ENCODE data around the gene TBC1D2B. TPM values are rescaled to one million over a fixed set of nuclear protein-coding genes. Genes with fewer than 3 reads are reported as not detected.

Gene TBC1D2B
- total RNA-seq, 1 experiment from 2014 or later = 17.6 TPM

DNA sequence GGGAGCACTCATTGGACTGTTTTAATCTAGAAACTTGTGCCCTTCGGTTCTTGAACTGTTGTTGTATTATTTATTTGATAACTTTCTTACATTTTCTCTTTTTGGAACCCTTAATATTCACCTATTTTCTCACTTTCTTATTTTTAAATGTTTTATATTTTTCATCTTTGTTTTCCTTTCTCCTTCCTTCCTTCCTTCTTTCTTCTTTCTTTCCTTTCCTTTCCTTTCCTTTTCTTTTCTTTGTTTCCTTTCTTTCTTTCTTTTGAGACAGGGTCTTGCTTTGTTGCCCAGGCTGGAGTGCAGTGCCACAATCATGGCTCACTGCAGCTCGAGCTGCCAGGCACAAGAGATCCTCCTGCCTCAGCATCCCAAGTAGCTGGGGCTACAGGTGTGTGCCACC is 108.5 kb downstream of the TBC1D2B start:
- Histone ChIP-seq H3K4me1 (ENCODE audit: insufficient read depth, low read length) (no peaks in the 10 kb centered on the region), H2BK20ac (ENCODE audit: low read depth, low read length, poor library complexity, severe bottlenecking) (no peak overlapping the region), H2AK5ac (ENCODE audit: insufficient read length, low read length) (no peak overlapping the region), H2BK120ac (ENCODE audit: low read depth, low read length, poor library complexity, severe bottlenecking) (no peak overlapping the region), H3K23me2 (ENCODE audit: insufficient read length, low read depth, low read length, poor library complexity, severe bottlenecking) (no peaks in the 10 kb centered on the region), H3K27ac (ENCODE audit: insufficient read length, low read depth, low read length) (no peak overlapping the region), H2BK12ac (ENCODE audit: insufficient read length, low read depth, low read length) (no peak overlapping the region), H3K79me1 (ENCODE audit: insufficient read depth, low read depth, low read length, poor library complexity, severe bottlenecking) (no peaks in the 10 kb centered on the region), H3K79me2 (ENCODE audit: insufficient read depth, low read length) (no peaks in the 10 kb centered on the region), H3K56ac (ENCODE audit: insufficient read length, low read depth, low read length) (no peak overlapping the region), H3K4me2 (ENCODE audit: insufficient read depth, insufficient read length, low read length) (no peak overlapping the region), H4K20me1 (ENCODE audit: control insufficient read depth, insufficient read depth, insufficient read length) (no peaks in the 10 kb centered on the region), H3K27me3 (ENCODE audit: insufficient read depth, low read length) (no peaks in the 10 kb centered on the region), H4K5ac (ENCODE audit: insufficient read length, low read depth, low read length) (no peak overlapping the region), H3T11ph (ENCODE audit: low read length) (no peak overlapping the region), H2BK15ac (ENCODE audit: low read depth, low read length) (no peak overlapping the region), H2AFZ (ENCODE audit: low read length) (no peak overlapping the region), H2BK5ac (ENCODE audit: insufficient read length, low read length) (no peak overlapping the region), H3K4ac (ENCODE audit: low read depth, low read length) (no peak overlapping the region), H4K8ac (replicated peaks; ENCODE audit: insufficient read length, low read depth, low read length) (no peak overlapping the region), H3K9ac (ENCODE audit: extremely low read depth, insufficient read length, low read length) (no peak overlapping the region), H3K14ac (ENCODE audit: insufficient read depth, low read length) (no peak overlapping the region), H3K18ac (ENCODE audit: insufficient read length, low read depth, low read length) (no peak overlapping the region), H4K91ac (ENCODE audit: insufficient read length, low read depth, low read length) (no peak overlapping the region), H3K9me3 (ENCODE audit: control insufficient read depth, low read depth, low read length) (no peaks in the 10 kb centered on the region), H3K23ac (ENCODE audit: insufficient read length, low read depth, low read length) (no peak overlapping the region)
- TF ChIP-seq CTCF (conservative IDR thresholded peaks at IDR 0.05) = no peak
- Mint-ChIP-seq H3K27ac (no peak overlapping the region), H3K4me3 (no peak overlapping the region), H3K27me3 (ENCODE audit: low read depth) (peaks cover 4% of the 10 kb centered on the region), H3K9me3 (peaks cover 0 to 4% of the 10 kb centered on the region in 2 experiments; a peak in 3 of 5 replicates), H3K36me3 (ENCODE audit: insufficient read depth in 1 of 3, low read depth in 3 of 3) (no peaks in the 10 kb centered on the region), H3K4me1 (no peaks in the 10 kb centered on the region)
- no peak for DNase-seq
- WGBS (ENCODE audit: extremely low coverage, insufficient read length, low lambda C conversion rate) = no CpG with 5 or more reads among the region's 2 CpGs

All from H9 (cell line).